Smooth muscle cell (in vitro differentiated cells): ENCODE measurements around the gene GRID1. TPM values are rescaled to one million over a fixed set of nuclear protein-coding genes. Genes with fewer than 3 reads are reported as not detected.

Experiments used
- DNase-seq: peaks from one replicate; lab custom pipeline; 2025; ENCODE audit not compliant: unreplicated experiment; lab: John Stamatoyannopoulos, UW
- H2AFZ ChIP-seq: fragments of 200-600 bp; sonication (generic); 2 replicates; pipeline ENCODE4 v1.6.0; 2016; ENCODE audit warnings: antibody characterized with exemption, low read depth, mild to moderate bottlenecking
- H3F3A ChIP-seq: fragments of 200-600 bp; sonication (generic); 2 replicates; pipeline ENCODE4 v1.6.0; 2017; ENCODE audit warnings: antibody characterized with exemption, low read depth
- H3K27ac ChIP-seq: fragments of 200-600 bp; sonication (generic); 2 replicates; pipeline ENCODE4 v1.5.1; 2016; ENCODE audit warnings: low read depth, mild to moderate bottlenecking
- H3K27me3 ChIP-seq: fragments of 200-600 bp; sonication (generic); 2 replicates; pipeline ENCODE4 v1.6.1; 2016; ENCODE audit warnings: low read depth, mild to moderate bottlenecking
- H3K36me3 ChIP-seq: fragments of 200-600 bp; sonication (generic); 2 replicates; pipeline ENCODE4 v1.5.1; 2016; ENCODE audit warnings: low read depth
- H3K4me1 ChIP-seq: fragments of 200-600 bp; sonication (generic); 2 replicates; pipeline ENCODE4 v1.5.1; 2016; ENCODE audit warnings: low read depth
- H3K4me2 ChIP-seq: fragments of 200-600 bp; sonication (generic); 2 replicates; pipeline ENCODE4 v1.6.0; 2016; ENCODE audit warnings: mild to moderate bottlenecking
- H3K4me3 ChIP-seq: fragments of 200-600 bp; sonication (generic); 2 replicates; pipeline ENCODE4 v1.5.1; 2016; ENCODE audit warnings: mild to moderate bottlenecking
- H3K79me2 ChIP-seq: fragments of 200-600 bp; sonication (generic); 2 replicates; pipeline ENCODE4 v1.6.0; 2016; ENCODE audit warnings: low read depth, mild to moderate bottlenecking
- H3K9ac ChIP-seq: fragments of 200-600 bp; sonication (generic); 2 replicates; pipeline ENCODE4 v1.6.0; 2016; ENCODE audit warnings: low read depth
- H3K9me3 ChIP-seq: fragments of 200-600 bp; sonication (generic); replicated peaks from 2 replicates; pipeline ENCODE4 v1.5.1; 2016; ENCODE audit warnings: low read depth
- H4K20me1 ChIP-seq: fragments of 200-600 bp; sonication (generic); 2 replicates; pipeline ENCODE4 v1.6.0; 2016; ENCODE audit warnings: low read depth
- CTCF ChIP-seq: fragments of 200-600 bp; sonication (generic); IDR thresholded peaks from 2 replicates; pipeline ENCODE4 v1.5.1; 2017; ENCODE audit warnings: borderline replicate concordance, mild to moderate bottlenecking, antibody characterized with exemption; ENCODE audit not compliant: insufficient read depth, poor library complexity, severe bottlenecking
- WGBS: methylation state at CpG from one replicate; pipeline ENCODE4 v1.1.7; 2016; ENCODE audit warnings: low lambda C conversion rate; 5-methylcytosine and 5-hydroxymethylcytosine counted together
- polyA plus RNA-seq: library from polyadenylated mRNA; unstranded; fragments of >200 nt; fragmentation: Nextera tagmentation; extraction: Ambion mirVana; gene quantifications from 2 replicates; pipeline ENCODE4 v1.2.1, GENCODE V29; 2016
- total RNA-seq: library from RNA; depleted of rRNA; stranded (reverse); fragments of >200 nt; gene quantifications from 2 replicates; pipeline ENCODE4 v1.2.3, GENCODE V29; 2014

The GRID1 gene
- total and polyA plus RNA-seq, 2 experiments from 2014 or later, result 4.4 to 7.4 TPM

DNA sequence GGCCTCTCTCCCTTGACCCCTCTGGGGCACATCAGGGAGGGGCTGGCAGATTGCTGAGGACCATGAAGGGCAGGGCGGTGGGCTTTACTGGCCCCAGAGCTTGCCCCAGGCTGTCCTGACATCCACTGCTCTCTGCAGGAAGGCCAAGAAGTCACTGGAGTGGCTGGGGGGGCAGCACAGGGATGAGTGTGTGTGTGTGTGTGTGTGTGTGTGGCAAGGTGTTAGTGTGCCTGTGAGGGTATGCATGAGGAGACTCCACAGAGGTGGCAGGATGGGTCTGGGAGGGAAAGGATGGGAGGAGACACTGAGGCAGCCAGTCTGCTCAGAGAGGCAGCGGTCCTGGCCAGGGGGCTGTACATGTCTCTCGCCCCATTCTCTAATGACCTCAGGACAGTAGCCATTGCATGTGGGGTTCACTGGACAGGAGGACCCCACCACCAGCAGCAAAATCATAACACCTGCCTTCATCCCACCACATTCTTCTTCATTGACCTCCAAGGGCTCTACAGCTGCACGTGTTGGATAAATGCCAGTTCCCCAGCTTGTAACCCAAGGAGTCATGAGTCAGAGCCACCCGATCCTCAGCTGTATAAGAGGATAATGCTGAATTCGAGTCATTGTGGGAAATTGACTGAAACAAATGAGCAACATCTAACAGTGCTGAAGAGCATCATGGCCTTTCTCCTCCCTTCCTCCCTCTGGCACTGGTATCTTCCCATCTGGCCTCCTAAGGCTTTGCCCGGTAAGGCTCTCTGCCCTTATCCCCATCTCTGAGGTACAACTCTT, 720.5 kb downstream of the GRID1 start:
- Histone ChIP-seq H3F3A (peaks cover 13% of the 10 kb centered on the region), H3K27me3 (no peaks in the 10 kb centered on the region), H3K4me3 (no peak overlapping the region), H3K9ac (no peak overlapping the region), H3K36me3 (no peaks in the 10 kb centered on the region), H4K20me1 (no peaks in the 10 kb centered on the region), H3K4me1 (no peaks in the 10 kb centered on the region), H2AFZ (no peak overlapping the region), H3K79me2 (no peaks in the 10 kb centered on the region), H3K27ac (no peak overlapping the region), H3K9me3 (no peaks in the 10 kb centered on the region), H3K4me2 (no peak overlapping the region)
- no peak for DNase-seq
- WGBS, result 68% methylated on average over 7 of the region's 7 CpGs
- TF ChIP-seq CTCF, result no peak

DNA sequence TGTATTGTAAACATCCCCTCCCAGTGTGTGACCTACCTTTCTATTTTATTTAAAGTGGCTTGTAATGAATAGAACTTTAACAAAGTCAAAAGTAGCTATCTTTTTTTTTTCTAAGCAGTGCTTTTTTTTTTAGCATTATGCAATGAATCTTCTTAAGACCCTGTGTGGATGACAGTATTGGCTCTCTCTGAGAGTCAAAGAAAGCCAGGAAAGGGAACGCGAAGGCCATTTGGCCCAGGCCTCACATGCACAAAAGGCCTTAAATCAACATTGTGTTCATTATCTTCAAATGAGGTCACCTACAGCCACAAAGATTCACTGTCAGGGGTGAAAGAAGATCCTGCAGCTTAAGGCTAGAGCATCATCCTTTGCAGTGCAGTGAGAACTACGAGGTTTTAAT, 721.5 kb downstream of the GRID1 start:
- H3K27me3 ChIP-seq, result no peaks in the 10 kb centered on the region
- peaks cover 13% of the 10 kb centered on the region for H3F3A ChIP-seq
- TF ChIP-seq CTCF, result no peak
- no peaks in the 10 kb centered on the region for H3K4me1 ChIP-seq
- H2AFZ ChIP-seq, result no peak overlapping the region
- no peaks in the 10 kb centered on the region for H3K9me3 ChIP-seq
- no peaks in the 10 kb centered on the region for H4K20me1 ChIP-seq
- WGBS, result 34% methylated on average over 3 of the region's 3 CpGs
- no peak overlapping the region for H3K9ac ChIP-seq
- H3K4me2 ChIP-seq, result no peak overlapping the region
- peak overlapping the region; percentile 91 for H3K27ac ChIP-seq
- no peaks in the 10 kb centered on the region for H3K36me3 ChIP-seq
- no peak for DNase-seq
- no peaks in the 10 kb centered on the region for H3K79me2 ChIP-seq
- H3K4me3 ChIP-seq, result no peak overlapping the region

DNA sequence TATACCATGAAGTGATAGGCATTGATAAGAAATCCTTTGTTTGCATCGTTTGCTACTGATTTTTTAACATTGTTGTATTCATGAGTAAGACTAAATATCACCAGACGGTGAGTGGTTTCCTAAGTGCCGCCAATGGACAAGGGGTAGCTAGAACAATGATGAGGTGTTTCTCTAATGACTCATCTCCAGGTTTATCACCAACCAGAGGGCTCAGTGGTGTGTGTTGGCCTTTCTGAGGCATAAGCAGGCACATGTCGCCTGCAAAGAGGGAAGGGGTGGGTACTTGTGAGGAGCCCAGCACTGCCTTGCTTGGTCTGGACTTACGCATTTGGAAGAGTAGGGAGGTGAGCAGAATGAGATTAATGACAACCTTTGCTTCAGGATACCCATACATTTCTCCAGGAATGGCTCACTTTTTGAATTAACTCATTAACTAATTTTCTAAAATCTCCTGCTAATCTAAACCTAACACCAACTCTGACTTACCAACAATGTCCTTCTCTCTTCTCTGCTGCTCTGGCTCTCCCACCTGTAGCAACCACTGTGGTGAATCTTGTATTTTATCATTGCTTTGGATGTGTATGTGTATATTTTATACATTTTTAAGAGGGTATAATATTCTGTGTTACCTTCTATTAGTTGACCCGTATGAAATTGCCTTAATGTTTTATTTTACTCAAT, 722.6 kb downstream of the GRID1 start:
- H3K9ac ChIP-seq, result peak overlapping the region; percentile 53
- no peaks in the 10 kb centered on the region for H3K4me1 ChIP-seq
- H2AFZ ChIP-seq, result no peak overlapping the region
- no peak overlapping the region for H3K4me2 ChIP-seq
- no peak overlapping the region for H3K4me3 ChIP-seq
- 63% methylated on average over 6 of the region's 6 CpGs for WGBS
- H3F3A ChIP-seq, result peaks cover 13% of the 10 kb centered on the region
- H3K9me3 ChIP-seq, result no peaks in the 10 kb centered on the region
- H4K20me1 ChIP-seq, result no peaks in the 10 kb centered on the region
- H3K27ac ChIP-seq, result peak overlapping the region; percentile 91
- H3K27me3 ChIP-seq, result no peaks in the 10 kb centered on the region
- DNase-seq, result no peak
- TF ChIP-seq CTCF, result no peak
- H3K36me3 ChIP-seq, result no peaks in the 10 kb centered on the region
- H3K79me2 ChIP-seq, result no peaks in the 10 kb centered on the region
